Muscle of arm (tissue), 12 donors: ENCODE results near the gene CFAP45. TPM values are rescaled to one million over a fixed set of nuclear protein-coding genes. Genes with fewer than 3 reads are reported as not detected.

ENCODE experiments used
- DNase-seq: peaks from one replicate; pipeline ENCODE4 v3.0.0-alpha.2; 2013
- polyA plus RNA-seq, 12 donors: library from polyadenylated mRNA; unstranded; fragments of 120-200 nt; gene quantifications; one replicate each; pipeline ENCODE4 v1.2.1, GENCODE V29; 2013; ENCODE audit not compliant: insufficient read length in 12 of 12

Gene CFAP45
- polyA plus RNA-seq, 12 donors: 0.22 to 0.54 (median 0.27) TPM; not detected in 2

- DNase-seq: peak; percentile 57
These were observed 45.8 kb downstream of the CFAP45 start for GRCh38 chr1:159854116-159854692.

- DNase-seq: no peak
These were observed 46.4 kb downstream of the CFAP45 start for GRCh38 chr1:159853417-159854115.

- DNase-seq: no peak
These were observed 48.6 kb downstream of the CFAP45 start for GRCh38 chr1:159851407-159851806.

- no peak for DNase-seq
These were observed 50.2 kb downstream of the CFAP45 start for GRCh38 chr1:159849626-159850366.

GRCh38 chr1:159848326-159848725 lies 51.6 kb downstream of the CFAP45 start:
- DNase-seq: no peak

GRCh38 chr1:159847231-159847630 lies 52.7 kb downstream of the CFAP45 start:
- DNase-seq: no peak

- no peak for DNase-seq
These were observed 54.0 kb downstream of the CFAP45 start for GRCh38 chr1:159845751-159846629.

GRCh38 chr1:159843459-159843858 lies 56.5 kb downstream of the CFAP45 start:
- DNase-seq: no peak

- peak; percentile 26 for DNase-seq
These were observed 58.2 kb downstream of the CFAP45 start for GRCh38 chr1:159841749-159842148.

- no peak for DNase-seq
These were observed 60.7 kb downstream of the CFAP45 start for GRCh38 chr1:159839116-159839849.

GRCh38 chr1:159838715-159839114 lies 61.2 kb downstream of the CFAP45 start:
- DNase-seq: no peak

- no peak for DNase-seq
These were observed 64.0 kb downstream of the CFAP45 start for GRCh38 chr1:159835862-159836525.

GRCh38 chr1:159835356-159835755 lies 64.6 kb downstream of the CFAP45 start:
- no peak for DNase-seq

GRCh38 chr1:159832309-159832708 lies 67.7 kb downstream of the CFAP45 start:
- no peak for DNase-seq

- DNase-seq: no peak
These were observed 68.4 kb downstream of the CFAP45 start for GRCh38 chr1:159831412-159832141.

- DNase-seq: no peak
These were observed 69.2 kb downstream of the CFAP45 start for GRCh38 chr1:159830722-159831121.

GRCh38 chr1:159829822-159830465 lies 70.0 kb downstream of the CFAP45 start:
- peak; percentile 21 for DNase-seq

- DNase-seq: no peak
These were observed 70.7 kb downstream of the CFAP45 start for GRCh38 chr1:159829273-159829634.

GRCh38 chr1:159828581-159829272 lies 71.2 kb downstream of the CFAP45 start:
- DNase-seq: no peak
